NCI-H446 (cell line): ENCODE results near the gene ATP1A4.
A peak's percentile ranks its signal among the peaks of the same experiment; 100 is the strongest.
"Not testable (repeated sequence)": the region's sequence is repeated elsewhere in the genome, so short reads cannot be mapped to it uniquely, and the experiment has no call there.

Experiments used
- DNase-seq, 2 experiments: peaks; one replicate each; lab custom pipeline; 2025; lab: John Stamatoyannopoulos, UW

Gene ATP1A4

GRCh38 chr1:160123726-160124125 is 27.7 kb upstream of the ATP1A4 start:
- no peak for DNase-seq

- no peak for DNase-seq
Measured at GRCh38 chr1:160124705-160125478, 26.5 kb upstream of the ATP1A4 start.

- no peak for DNase-seq
Measured at GRCh38 chr1:160125746-160126145, 25.7 kb upstream of the ATP1A4 start.

GRCh38 chr1:160126342-160126741 is 25.1 kb upstream of the ATP1A4 start:
- DNase-seq, result not testable (repeated sequence)

GRCh38 chr1:160127381-160127780 is 24.0 kb upstream of the ATP1A4 start:
- DNase-seq, result no peak

- no peak for DNase-seq
Measured at GRCh38 chr1:160127865-160128523, 23.4 kb upstream of the ATP1A4 start.

- DNase-seq, result no peak
Measured at GRCh38 chr1:160128636-160129035, 22.8 kb upstream of the ATP1A4 start.

GRCh38 chr1:160129046-160129445 is 22.4 kb upstream of the ATP1A4 start:
- no peak for DNase-seq

- DNase-seq, result no peak
Measured at GRCh38 chr1:160129558-160129957, 21.8 kb upstream of the ATP1A4 start.

- no peak for DNase-seq
Measured at GRCh38 chr1:160129966-160130365, 21.4 kb upstream of the ATP1A4 start.

- no peak for DNase-seq
Measured at GRCh38 chr1:160130486-160130885, 20.9 kb upstream of the ATP1A4 start.

- no peak for DNase-seq
Measured at GRCh38 chr1:160130939-160131338, 20.5 kb upstream of the ATP1A4 start.

- DNase-seq, result no peak
Measured at GRCh38 chr1:160131803-160132565, 19.4 kb upstream of the ATP1A4 start.

GRCh38 chr1:160133990-160134770 is 17.2 kb upstream of the ATP1A4 start:
- no peak for DNase-seq

GRCh38 chr1:160134791-160135572 is 16.4 kb upstream of the ATP1A4 start:
- no peak for DNase-seq

- no peak for DNase-seq
Measured at GRCh38 chr1:160136121-160136925, 15.1 kb upstream of the ATP1A4 start.

GRCh38 chr1:160136926-160137200 is 14.5 kb upstream of the ATP1A4 start:
- no peak for DNase-seq

GRCh38 chr1:160137216-160137862 is 14.1 kb upstream of the ATP1A4 start:
- peak in 1 of 2 experiments; percentile 68 for DNase-seq

GRCh38 chr1:160139840-160140239 is 11.6 kb upstream of the ATP1A4 start:
- DNase-seq, result no peak

GRCh38 chr1:160143695-160144094 is 7.7 kb upstream of the ATP1A4 start:
- DNase-seq, result no peak
